Measurements from ENCODE around the gene KIF3B.

- TF ChIP-seq POLR2A (IDR thresholded peaks at IDR 0.05) (no peak), CTCF (IDR thresholded peaks at IDR 0.05) (no peak)
These were observed 26.8 kb downstream of the KIF3B start for GRCh38 chr20:32304131-32304746.
